ENCODE data around the gene PLB1.
A peak's percentile ranks its signal among the peaks of the same experiment; 100 is the strongest.

The PLB1 gene, protein sequence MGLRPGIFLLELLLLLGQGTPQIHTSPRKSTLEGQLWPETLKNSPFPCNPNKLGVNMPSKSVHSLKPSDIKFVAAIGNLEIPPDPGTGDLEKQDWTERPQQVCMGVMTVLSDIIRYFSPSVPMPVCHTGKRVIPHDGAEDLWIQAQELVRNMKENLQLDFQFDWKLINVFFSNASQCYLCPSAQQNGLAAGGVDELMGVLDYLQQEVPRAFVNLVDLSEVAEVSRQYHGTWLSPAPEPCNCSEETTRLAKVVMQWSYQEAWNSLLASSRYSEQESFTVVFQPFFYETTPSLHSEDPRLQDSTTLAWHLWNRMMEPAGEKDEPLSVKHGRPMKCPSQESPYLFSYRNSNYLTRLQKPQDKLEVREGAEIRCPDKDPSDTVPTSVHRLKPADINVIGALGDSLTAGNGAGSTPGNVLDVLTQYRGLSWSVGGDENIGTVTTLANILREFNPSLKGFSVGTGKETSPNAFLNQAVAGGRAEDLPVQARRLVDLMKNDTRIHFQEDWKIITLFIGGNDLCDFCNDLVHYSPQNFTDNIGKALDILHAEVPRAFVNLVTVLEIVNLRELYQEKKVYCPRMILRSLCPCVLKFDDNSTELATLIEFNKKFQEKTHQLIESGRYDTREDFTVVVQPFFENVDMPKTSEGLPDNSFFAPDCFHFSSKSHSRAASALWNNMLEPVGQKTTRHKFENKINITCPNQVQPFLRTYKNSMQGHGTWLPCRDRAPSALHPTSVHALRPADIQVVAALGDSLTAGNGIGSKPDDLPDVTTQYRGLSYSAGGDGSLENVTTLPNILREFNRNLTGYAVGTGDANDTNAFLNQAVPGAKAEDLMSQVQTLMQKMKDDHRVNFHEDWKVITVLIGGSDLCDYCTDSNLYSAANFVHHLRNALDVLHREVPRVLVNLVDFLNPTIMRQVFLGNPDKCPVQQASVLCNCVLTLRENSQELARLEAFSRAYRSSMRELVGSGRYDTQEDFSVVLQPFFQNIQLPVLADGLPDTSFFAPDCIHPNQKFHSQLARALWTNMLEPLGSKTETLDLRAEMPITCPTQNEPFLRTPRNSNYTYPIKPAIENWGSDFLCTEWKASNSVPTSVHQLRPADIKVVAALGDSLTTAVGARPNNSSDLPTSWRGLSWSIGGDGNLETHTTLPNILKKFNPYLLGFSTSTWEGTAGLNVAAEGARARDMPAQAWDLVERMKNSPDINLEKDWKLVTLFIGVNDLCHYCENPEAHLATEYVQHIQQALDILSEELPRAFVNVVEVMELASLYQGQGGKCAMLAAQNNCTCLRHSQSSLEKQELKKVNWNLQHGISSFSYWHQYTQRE (N-terminal part only)

DNA sequence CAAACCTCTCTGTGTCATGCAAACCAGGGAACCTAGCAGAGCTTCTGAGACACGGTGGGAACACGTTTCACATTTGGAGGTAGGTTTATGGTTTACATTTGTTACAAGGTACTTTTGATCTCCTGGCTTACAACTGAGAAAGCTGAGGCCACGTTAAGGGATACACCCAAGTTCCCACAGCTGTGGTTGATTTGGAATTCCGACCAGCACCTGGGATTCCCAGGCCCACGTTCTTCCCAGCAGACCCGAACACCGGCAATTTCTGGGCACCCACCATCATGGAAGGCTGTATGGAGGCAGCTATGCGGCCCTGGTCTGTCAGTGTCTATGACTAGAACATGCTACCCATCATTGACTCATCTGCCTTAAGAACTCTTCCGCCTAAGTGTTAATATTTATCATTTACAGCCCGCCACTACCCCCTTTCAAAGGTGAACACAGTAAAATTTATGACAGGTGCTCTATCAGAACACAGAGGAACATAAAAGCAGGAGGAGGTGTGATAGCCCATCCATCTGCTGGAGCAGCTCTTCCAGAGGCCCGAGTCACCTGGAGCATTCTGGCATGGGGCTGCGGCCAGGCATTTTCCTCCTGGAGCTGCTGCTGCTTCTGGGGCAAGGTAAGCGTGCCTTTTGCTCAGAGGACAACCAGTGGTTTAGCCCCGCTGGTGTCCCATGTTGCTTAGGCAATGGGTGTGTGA is at the start of gene PLB1:
Gene PLB1 (plus strand): TSS at position 510 of the 700 bp plus-strand sequence. CDS start 55 bp downstream, at position 565.
- DNase-seq = no peak

DNA sequence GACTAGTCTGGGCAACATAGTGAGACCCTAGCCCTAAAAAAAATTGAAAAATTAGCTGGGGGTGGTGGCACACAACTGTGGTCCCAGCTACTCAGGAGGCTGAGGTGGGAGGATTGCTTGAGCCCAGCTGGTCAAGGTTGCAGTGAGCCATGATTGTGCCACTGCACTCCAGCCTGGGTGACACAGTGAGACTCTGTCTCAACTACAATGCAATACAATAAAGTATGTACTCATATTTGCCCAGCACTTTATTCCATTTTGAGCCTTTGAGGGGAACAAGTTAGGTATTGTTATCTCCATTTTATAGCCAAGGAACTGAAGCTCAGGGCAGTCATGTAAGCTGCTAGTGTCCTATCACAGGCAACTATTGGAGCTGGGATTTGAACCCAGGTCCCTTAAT is 49.3 kb upstream of the PLB1 start:
- DNase-seq = no peak

DNA sequence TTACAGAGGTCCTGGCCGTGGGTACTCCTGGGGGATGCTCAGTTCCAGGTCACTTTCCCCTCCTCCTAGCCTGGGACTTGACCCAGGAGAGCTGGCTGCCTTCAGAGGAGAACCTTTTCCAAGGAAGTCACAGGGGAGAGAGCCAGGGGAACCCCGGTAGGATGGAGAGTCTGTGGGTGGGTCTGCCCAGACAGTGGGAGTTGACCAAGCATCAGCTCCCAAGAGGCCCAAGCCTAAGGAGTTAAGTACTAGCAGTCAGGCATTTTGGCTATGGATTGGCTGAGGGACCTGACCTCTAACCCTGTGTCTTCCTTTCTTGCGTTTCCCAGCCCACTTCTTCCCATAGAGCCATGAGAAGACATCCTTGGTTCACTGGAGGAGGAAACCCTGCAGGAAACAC is 48.8 kb upstream of the PLB1 start:
- DNase-seq = no peak

DNA sequence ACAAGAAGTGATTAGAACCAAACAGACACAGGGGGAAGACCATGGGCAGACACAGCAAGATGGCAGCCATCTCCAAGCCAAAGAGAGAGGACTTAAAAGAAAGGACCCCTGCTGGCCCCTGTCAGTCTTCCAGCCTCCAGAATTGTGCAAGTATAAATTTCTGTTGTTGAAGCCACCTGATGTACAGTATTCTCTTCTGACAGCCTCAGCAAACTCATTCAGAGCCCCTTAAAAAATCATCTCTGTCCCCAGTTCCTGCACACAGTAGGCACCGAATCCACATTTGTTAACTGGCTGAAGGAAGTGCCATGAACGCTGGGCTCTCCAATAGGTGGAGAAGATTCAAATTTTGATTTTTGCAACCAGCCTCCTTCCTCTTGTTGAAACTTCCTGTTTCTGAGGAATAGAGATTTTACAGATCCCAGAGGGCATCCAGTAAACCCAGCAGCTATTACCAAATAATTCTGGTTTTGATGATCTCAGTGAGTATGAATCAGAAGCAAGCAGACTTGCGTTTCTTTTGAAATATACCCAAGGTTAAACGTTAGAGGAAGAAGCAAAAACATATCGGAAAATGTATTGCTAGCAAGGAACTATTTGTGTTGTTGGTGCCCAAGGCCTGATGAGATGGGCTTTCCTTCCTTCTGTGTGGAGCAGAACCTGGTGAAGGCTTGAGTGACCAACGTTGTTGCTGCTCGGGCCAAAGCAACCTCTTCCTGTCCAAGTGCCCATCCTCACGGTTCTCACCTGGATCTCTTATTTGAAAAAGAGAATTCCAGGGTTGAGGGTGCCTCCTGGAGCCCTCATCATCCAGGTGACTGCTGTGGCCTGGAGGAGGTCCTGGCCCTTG is 47.7 kb upstream of the PLB1 start:
- peak; percentile 32 for DNase-seq

DNA sequence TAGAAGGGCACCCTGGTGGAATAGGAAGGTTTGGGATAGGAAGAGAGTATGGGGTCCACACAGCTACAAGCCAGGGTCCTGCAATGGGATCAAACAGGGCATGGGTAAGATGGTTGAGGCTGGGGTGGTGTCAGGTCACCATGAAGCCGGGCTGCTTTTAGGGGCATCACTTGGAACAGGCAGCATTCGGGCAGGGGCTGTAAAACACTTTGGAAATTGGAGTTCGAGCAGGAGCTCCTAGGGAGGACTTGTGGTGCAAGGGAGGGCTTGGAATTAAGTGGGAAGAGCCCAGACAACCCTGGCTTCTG is 47.1 kb upstream of the PLB1 start:
- no peak for DNase-seq

DNA sequence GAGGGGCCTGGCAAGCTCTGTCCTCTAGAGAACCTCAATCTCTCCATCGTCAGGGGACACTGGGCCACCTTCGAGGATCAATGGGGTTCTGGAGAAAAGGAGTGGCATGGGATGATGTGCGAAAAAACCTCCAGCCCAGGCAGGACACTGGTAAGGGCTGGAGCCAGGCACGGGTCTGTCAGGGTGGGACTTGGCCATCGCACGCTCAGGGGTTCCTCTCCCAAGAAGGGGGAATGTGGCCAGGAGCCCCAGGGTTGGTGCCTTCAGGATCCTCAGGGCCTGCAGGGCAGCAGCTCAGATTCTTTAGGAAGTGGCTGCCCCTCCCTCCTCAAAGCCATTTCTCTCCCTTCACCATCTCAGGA is 46.8 kb upstream of the PLB1 start:
- no peak for DNase-seq

DNA sequence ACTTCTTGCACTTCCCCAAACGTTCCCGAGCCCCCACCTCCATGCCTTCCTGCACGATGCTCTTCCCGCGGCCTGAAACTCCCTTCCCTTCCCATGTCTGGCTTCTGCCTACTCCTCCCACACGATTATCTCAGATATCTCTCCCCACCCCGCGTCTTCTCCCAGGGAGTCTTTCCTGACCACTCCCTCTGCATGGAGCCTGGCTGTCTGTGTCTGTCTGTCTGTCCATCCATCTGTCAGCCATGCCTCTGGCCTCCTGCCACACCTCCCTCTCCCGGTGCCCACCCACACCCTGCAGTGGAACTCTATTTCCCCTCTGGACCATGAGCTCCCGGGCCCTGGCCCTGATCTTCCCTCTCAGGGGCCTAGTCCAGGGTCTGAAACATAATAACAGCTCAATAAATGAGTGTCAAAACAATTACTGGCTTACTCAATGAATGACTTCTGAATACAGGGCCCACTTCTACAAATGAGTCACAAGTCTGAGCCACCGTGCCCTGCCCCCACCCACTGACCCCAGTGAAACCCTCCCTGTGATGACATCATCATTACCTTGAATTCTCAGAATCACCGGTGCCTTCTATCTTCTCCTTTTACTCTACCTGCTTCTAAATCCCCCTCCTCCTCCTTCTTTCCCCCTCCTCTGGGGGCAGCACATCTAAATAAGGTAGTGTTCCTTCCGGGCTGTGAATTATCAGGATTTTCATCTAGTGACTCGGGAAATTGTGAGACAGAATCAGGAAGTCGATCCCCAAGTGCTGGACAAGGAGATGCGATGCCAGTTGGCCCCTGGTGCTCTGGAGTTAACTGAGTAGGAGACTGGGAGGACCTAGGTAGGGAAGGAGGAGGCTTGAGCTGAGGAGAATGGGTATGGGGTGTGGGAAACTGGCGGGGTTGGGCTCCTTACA is 46.1 kb upstream of the PLB1 start:
- DNase-seq = peak; percentile 66

DNA sequence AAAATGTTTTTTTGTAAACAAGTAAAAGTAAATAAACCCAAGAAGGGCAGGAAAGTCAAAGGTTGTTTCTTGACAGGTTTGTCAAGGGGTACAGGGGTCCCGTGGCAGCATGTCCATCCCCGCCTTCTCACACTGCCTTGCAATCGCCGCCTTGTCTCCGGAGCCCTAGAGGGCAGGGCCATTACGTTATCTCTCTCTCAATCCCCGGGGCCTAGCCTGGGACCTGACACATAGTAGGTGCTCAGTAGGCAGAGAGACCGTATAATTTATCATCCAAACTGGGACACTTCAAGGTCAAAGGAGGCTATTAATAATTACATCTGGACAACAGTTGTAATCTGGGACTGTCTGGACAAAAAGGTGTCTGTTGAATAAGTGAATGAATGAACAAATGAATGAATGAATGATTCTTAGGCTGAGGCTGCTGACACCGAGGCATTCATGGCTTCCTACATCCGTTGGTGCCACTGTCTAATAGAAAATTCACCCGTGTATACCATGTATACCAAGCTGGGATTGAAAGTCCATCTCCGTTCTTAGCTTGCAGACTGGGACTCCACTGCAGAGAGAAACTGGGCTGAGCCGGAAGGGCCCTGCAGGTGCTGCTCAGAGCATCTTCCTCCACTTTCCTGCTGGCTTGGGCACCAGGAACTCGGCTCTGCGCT is 44.8 kb upstream of the PLB1 start:
- DNase-seq = no peak

DNA sequence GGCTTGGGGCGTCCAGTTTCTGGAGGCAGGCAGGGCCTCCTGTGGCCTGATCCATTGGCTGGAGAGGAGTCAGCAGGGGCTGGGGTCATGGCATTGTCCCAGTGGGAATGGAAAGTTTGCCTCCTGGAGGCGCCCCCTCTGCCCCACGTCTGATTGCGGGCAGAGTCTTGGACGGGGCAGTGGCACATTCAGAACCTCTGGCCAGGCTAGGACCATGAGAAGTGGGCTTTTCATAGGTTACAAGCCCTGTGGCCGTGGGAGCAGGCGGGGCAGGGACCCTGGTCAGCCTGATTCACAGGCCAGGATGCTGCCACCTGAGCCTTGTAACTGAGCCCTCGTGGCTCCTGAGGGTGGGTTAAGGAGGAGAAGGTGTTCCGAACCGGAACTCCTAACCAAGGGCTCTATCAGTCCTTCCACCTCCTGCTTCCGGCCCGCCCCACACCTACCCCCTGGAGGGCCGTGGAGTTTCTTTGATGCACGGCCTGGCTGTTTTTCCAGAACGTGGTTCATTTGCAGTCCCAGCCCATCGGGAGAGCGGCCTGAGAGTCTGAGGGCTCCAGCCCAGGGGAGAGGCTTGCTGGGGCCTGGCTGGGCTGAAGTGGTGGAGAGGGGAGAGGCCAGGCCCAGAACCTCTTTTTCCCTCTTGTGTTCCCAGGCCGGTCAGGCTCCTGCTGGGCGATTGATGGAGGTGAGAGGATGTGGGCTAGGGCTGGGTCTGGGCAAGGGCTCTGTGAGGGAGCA is 43.9 kb upstream of the PLB1 start:
- no peak for DNase-seq

DNA sequence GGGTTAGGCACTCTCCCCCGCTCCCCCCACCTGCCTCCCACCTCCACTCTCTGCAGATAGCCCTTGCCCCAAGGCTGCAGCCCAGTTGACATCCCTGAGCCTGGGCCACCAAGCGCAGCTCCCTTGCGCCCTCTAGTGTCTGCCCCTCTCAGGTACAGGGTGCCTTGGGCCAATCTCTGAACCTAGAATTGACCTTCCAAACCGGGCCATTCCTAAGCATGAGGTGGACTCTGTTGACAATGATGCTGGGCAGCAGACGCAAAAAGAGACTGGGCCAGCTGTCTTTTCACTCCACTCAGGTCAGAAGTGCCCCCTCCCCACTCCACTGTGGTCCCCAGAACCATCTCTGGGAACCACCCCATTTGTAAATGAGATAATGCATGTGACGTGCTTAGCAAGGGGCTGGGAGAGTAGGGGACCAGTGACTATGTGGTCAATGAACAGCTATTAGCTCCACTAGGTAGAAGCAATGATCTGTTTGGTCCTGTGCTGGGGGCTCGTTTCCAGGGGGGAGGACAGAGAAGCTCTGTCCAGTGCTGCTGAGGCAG is 43.3 kb upstream of the PLB1 start:
- DNase-seq = peak; percentile 70

DNA sequence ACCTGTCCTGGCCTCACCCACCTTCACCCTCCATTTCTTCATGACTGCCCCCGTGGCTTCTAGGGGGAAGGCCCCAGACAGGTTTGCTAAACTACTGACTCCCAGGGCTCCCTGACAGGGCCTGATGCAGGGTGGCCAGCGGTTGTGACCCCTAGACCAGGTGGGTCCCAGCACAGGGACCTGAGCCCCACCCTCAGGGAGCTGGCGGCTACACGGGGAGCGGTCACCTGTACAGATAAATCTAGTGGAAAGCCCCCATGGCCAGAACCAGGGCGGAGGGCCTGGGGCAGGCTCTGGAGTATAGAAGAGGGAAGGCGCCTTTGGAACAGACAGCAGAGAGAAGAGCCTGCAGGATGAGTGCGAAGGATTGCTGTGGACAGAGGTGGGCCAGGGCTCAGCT is 42.5 kb upstream of the PLB1 start:
- DNase-seq = no peak

DNA sequence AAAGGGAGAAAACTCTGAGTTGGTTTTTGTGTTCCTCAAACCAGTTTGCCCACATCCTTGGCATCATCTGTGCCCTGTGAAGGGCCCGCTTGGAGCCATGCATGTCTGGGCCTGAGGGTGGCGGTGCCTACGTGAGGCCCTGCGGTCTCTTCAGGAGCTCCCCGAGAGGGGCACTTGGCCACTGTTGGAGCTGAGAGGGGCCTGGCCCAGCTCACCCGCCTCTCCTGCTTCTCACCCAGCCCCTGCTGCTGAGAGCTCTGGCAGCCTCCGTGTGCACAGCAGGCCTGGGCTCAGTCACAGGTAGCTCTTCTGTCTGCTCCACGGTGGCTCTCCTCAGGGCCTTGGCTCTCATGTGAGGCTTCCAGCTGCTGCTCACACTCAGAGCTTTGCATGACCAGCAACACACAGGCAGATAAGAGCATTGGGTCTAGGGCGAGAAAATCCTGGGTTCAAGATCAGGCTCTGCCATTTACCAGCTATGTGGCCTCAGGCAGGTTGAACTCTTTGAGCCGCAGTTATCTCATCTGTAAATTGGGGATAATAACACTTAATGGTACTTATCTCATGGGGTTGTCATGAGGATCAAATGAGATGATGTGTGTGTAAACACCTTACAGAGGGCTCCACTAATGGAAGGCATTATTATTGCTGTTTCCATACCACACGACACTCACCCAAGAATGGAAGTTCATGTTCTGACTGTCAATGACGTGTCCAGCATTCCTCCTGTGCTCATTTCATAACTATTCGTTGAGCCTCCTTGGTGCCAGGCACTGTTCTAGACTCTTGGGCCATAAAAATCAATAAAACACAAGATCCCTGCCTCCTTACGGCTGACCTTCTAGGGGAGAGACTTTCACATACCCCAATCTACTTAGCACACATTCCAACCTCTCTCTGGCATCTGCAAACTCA is 41.6 kb upstream of the PLB1 start:
- no peak for DNase-seq

DNA sequence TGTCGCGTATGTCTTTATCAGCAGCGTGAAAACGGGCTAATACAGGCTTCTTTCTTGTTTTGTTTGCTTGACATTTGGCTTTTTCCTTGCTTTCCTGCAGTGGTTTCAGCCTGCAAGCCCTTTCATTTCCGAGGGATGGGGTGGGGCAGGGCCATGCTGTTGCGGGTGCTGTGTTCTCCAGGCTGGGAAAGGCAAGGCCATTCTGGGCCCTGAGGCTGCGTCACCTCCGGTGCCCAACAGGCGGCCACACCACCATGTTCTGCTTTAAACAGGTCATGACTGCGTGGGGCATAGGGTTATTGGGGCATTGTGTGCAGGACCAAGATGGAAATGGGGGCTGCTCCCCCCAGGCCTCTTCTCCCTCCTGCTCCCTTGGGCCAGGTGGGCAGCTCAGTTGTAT is 38.6 kb upstream of the PLB1 start:
- no peak for DNase-seq

DNA sequence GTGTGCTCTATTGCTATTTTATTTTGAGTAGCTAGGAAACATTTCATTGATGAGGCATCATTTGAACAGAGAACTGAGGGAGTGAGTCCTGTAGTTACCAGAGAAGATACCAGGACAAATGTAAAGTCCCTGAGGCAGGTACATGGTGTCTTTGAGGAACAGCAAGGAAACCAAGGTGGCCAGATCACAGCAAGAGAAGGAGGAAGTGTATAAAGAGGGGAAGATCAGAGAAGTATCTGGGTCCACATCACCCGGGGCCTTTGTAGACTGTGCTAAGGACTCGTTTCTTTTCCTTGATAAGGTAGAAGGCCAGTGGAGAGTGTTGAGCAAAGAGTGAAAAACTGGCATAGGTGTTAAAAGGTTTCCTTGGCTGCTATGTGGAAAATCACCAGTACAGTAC is 34.8 kb upstream of the PLB1 start:
- DNase-seq = no peak

DNA sequence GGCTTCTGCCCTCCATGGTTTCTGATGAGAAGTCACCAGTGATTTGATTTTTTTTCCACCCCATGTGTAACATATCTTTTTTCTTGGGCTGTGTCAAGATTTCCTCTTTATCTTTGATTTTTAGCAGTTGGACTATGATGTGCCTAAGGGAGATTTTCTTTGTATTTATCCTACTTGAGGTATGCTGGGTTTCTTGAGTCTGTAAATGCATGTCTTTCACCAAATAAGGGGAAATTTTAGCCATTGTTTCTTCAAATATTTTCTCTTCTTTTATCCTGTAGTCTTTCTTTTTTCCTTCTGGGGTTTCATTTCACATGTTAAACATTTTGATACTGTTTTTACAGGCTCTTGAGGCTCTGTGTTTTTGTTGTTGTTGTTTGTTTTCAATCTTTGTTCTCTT is 33.7 kb upstream of the PLB1 start:
- DNase-seq = no peak

DNA sequence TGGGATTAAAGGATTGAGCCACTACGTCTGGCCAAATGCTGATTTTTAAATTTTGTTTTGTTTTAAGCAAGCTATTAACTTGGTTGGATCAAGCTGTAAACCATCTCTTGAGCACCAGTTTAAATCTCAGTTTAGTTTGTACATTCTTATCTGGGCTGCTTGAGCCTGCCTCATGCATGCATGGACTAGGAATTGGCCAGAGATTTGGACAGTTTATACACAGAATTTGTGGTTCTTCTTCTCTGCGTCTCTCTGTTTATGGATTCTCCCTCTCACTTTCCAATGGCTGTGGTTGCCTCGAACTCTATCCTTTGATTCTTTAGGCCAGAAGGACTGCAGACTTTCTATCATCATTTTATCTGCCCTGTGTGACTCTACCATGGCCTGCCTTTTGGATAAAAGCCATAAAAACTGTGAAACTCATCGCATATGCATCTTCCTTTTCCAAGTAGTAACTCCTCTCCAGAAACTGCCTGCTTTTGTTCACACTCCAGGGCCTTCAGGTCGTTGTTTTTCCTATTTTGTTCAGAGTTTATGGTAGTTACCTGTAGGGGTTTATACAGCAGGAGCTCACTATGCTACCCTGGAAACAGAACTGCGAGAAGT is 32.5 kb upstream of the PLB1 start:
- no peak for DNase-seq

DNA sequence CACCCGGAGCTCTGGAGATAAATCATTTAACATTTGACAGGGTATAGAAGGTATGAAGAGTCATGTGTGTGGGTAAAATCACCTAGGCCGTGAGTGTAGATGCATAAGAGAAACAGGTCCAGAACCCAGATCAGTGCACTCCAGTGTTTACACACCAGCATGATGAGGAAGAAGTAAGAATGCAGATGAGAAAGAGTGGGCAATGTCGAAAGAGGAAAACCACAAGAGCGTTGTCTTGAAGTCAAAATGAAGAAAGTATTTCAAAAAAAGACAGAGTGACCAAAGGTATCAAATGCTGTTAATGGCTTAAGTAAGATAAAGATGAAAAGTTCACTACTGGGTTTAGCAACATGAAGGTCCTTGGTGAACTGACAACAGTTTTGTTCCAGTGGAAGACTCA is 32.0 kb upstream of the PLB1 start:
- no peak for DNase-seq

Data from CD4-positive, alpha-beta T cell treated with Interleukin-15 for 1 hour (primary cell).